ENCODE data around the gene WDR45B.
A peak's percentile ranks its signal among the peaks of the same experiment; 100 is the strongest.
"Not testable (repeated sequence)": the region's sequence is repeated elsewhere in the genome, so short reads cannot be mapped to it uniquely, and the experiment has no call there.

WDR45B gene

GRCh38 chr17:82655523-82655922 lies 7.3 kb upstream of the WDR45B start:
- no peak for DNase-seq

GRCh38 chr17:82655038-82655479 lies 6.8 kb upstream of the WDR45B start:
- no peak for DNase-seq

- not testable (repeated sequence) for DNase-seq
Measured at GRCh38 chr17:82654611-82655010, 6.4 kb upstream of the WDR45B start.

GRCh38 chr17:82653651-82654528 lies 5.6 kb upstream of the WDR45B start:
- DNase-seq: no peak

GRCh38 chr17:82650723-82651122 lies 2.5 kb upstream of the WDR45B start:
- DNase-seq: no peak

- no peak for DNase-seq
Measured at GRCh38 chr17:82649501-82650261, 1.4 kb upstream of the WDR45B start.

- DNase-seq: no peak
Measured at GRCh38 chr17:82648742-82649331, 593 bp upstream of the WDR45B start.

GRCh38 chr17:82647593-82648164 lies 565 bp downstream of the WDR45B start:
- DNase-seq: peak; percentile 24

- DNase-seq: no peak
Measured at GRCh38 chr17:82645516-82645915, 2.7 kb downstream of the WDR45B start.

GRCh38 chr17:82644148-82644547 lies 4.1 kb downstream of the WDR45B start:
- DNase-seq: no peak

- DNase-seq: no peak
Measured at GRCh38 chr17:82642022-82642421, 6.2 kb downstream of the WDR45B start.

- DNase-seq: no peak
Measured at GRCh38 chr17:82640036-82640435, 8.2 kb downstream of the WDR45B start.

GRCh38 chr17:82639628-82640027 lies 8.6 kb downstream of the WDR45B start:
- DNase-seq: no peak

GRCh38 chr17:82638183-82638773 lies 10.0 kb downstream of the WDR45B start:
- DNase-seq: no peak

- no peak for DNase-seq
Measured at GRCh38 chr17:82636626-82637598, 11.3 kb downstream of the WDR45B start.

GRCh38 chr17:82633343-82633742 lies 14.9 kb downstream of the WDR45B start:
- DNase-seq: no peak

GRCh38 chr17:82632451-82632850 lies 15.8 kb downstream of the WDR45B start:
- DNase-seq: no peak

- DNase-seq: no peak
Measured at GRCh38 chr17:82631544-82631943, 16.7 kb downstream of the WDR45B start.

GRCh38 chr17:82630212-82630611 lies 18.0 kb downstream of the WDR45B start:
- DNase-seq: no peak

GRCh38 chr17:82629748-82630147 lies 18.5 kb downstream of the WDR45B start:
- no peak for DNase-seq

- DNase-seq: no peak
Measured at GRCh38 chr17:82627405-82627804, 20.8 kb downstream of the WDR45B start.

- DNase-seq: no peak
Measured at GRCh38 chr17:82623707-82624106, 24.5 kb downstream of the WDR45B start.
